DND-41 (cell line): Measurements from ENCODE around the gene SPO11.

Experiments used
- EZH2 ChIP-seq: IDR thresholded peaks from 3 replicates; pipeline ENCODE4 v1.6.1; 2012; ENCODE audit warnings: borderline replicate concordance, low read depth, mild to moderate bottlenecking, moderate library complexity, low read length, inconsistent platforms; ENCODE audit not compliant: severe bottlenecking
- TF ChIP-seq, protein P1 (sequence below): IDR thresholded peaks from 2 replicates; pipeline ENCODE4 v1.5.1; 2012; ENCODE audit warnings: borderline replicate concordance, low read length, moderate library complexity, mild to moderate bottlenecking; ENCODE audit not compliant: poor library complexity, severe bottlenecking; ENCODE audit errors: extremely low read depth

DNA sequence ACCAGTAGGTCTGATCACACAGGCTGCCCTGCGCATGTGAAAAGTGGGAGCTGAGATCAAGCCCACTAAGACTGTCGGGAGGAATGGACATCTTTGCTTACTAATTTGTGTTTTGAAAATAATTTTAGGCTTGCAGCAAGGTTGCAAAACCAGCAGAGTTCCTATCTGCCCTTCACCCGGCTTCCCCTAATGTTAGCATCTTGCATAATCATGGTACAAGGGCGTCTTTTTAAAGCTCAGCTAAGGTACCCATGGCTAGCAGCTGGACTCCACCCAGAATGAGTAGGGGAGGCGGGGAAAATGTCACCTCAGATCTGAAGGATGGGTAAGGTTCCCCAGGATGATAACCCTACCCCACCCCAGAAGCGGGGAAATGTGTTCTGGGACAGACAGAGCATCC lies 37.9 kb upstream of the SPO11 start:
- TF ChIP-seq, protein P1, sequence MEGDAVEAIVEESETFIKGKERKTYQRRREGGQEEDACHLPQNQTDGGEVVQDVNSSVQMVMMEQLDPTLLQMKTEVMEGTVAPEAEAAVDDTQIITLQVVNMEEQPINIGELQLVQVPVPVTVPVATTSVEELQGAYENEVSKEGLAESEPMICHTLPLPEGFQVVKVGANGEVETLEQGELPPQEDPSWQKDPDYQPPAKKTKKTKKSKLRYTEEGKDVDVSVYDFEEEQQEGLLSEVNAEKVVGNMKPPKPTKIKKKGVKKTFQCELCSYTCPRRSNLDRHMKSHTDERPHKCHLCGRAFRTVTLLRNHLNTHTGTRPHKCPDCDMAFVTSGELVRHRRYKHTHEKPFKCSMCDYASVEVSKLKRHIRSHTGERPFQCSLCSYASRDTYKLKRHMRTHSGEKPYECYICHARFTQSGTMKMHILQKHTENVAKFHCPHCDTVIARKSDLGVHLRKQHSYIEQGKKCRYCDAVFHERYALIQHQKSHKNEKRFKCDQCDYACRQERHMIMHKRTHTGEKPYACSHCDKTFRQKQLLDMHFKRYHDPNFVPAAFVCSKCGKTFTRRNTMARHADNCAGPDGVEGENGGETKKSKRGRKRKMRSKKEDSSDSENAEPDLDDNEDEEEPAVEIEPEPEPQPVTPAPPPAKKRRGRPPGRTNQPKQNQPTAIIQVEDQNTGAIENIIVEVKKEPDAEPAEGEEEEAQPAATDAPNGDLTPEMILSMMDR, result no peak
- TF ChIP-seq EZH2, result no peak
